Neutrophil (primary cell): ENCODE results near the gene TSC22D4.

ENCODE experiments used
- H3K27ac ChIP-seq: fragments of 200-600 bp; sonication (generic); 2 replicates; pipeline ENCODE4 v1.5.1; 2016; ENCODE audit warnings: mild to moderate bottlenecking, moderate library complexity
- H3K27me3 ChIP-seq: fragments of 200-600 bp; sonication (generic); 2 replicates; pipeline ENCODE4 v1.6.0; 2016; ENCODE audit warnings: mild to moderate bottlenecking
- H3K36me3 ChIP-seq: fragments of 200-600 bp; sonication (generic); 2 replicates; pipeline ENCODE4 v1.5.1; 2017
- H3K4me1 ChIP-seq, 2 experiments: fragments of 200-600 bp in 1 of 2; sonication (generic) in 1 of 2; 1 replicate in 1 of 2; 2 replicates in 1 of 2; pipeline versions ENCODE4 v1.5.1 to v1.6.1; 2013 to 2016; ENCODE audit warnings: low read depth in 1 of 2, low read length in 1 of 2, mild to moderate bottlenecking in 1 of 2, moderate library complexity in 1 of 2; ENCODE audit not compliant: control insufficient read depth in 1 of 2, insufficient read depth in 1 of 2
- H3K4me3 ChIP-seq, 2 experiments: fragments of 200-600 bp in 1 of 2; sonication (generic) in 1 of 2; 1 replicate in 1 of 2; 2 replicates in 1 of 2; pipeline ENCODE4 v1.5.1; 2013 to 2016; ENCODE audit warnings: low read depth in 1 of 2, low read length in 1 of 2, mild to moderate bottlenecking in 1 of 2, moderate library complexity in 1 of 2
- H3K9me3 ChIP-seq: fragments of 200-600 bp; sonication (generic); 2 replicates; pipeline ENCODE4 v1.5.1; 2016
- TF ChIP-seq, protein P1 (sequence below): fragments of 200-600 bp; sonication (generic); IDR thresholded peaks from 2 replicates; pipeline ENCODE4 v1.5.1; 2016; ENCODE audit warnings: antibody characterized with exemption

The TSC22D4 gene

GRCh38 chr7:100472121-100472851, 6.7 kb downstream of the TSC22D4 start:
- Histone ChIP-seq H3K4me3 (no peak overlapping the region), H3K4me1 (peaks cover 41 to 42% of the 10 kb centered on the region in 2 experiments), H3K27me3 (no peaks in the 10 kb centered on the region), H3K9me3 (no peaks in the 10 kb centered on the region), H3K27ac (peak overlapping the region; percentile 59), H3K36me3 (peaks cover 100% of the 10 kb centered on the region)
- TF ChIP-seq, protein P1, sequence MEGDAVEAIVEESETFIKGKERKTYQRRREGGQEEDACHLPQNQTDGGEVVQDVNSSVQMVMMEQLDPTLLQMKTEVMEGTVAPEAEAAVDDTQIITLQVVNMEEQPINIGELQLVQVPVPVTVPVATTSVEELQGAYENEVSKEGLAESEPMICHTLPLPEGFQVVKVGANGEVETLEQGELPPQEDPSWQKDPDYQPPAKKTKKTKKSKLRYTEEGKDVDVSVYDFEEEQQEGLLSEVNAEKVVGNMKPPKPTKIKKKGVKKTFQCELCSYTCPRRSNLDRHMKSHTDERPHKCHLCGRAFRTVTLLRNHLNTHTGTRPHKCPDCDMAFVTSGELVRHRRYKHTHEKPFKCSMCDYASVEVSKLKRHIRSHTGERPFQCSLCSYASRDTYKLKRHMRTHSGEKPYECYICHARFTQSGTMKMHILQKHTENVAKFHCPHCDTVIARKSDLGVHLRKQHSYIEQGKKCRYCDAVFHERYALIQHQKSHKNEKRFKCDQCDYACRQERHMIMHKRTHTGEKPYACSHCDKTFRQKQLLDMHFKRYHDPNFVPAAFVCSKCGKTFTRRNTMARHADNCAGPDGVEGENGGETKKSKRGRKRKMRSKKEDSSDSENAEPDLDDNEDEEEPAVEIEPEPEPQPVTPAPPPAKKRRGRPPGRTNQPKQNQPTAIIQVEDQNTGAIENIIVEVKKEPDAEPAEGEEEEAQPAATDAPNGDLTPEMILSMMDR: no peak

GRCh38 chr7:100471021-100471420, 8.0 kb downstream of the TSC22D4 start:
- H3K4me3 ChIP-seq: no peak overlapping the region

GRCh38 chr7:100469227-100470044, 9.6 kb downstream of the TSC22D4 start:
- Histone ChIP-seq H3K36me3 (peaks cover 99% of the 10 kb centered on the region), H3K4me1 (peaks cover 15 to 22% of the 10 kb centered on the region in 2 experiments), H3K4me3 (no peak overlapping the region), H3K27me3 (no peaks in the 10 kb centered on the region), H3K27ac (peak overlapping the region; percentile 59), H3K9me3 (no peaks in the 10 kb centered on the region)
- TF ChIP-seq, protein P1: peak; percentile 88

More at GRCh38 chr7:100471021-100471420, 8.0 kb downstream of the TSC22D4 start:
- H3K27me3 ChIP-seq: no peaks in the 10 kb centered on the region
- H3K27ac ChIP-seq: peak overlapping the region; percentile 59
- no peaks in the 10 kb centered on the region for H3K9me3 ChIP-seq
- peaks cover 100% of the 10 kb centered on the region for H3K36me3 ChIP-seq
- TF ChIP-seq, protein P1: no peak
- peaks cover 29 to 33% of the 10 kb centered on the region in 2 experiments for H3K4me1 ChIP-seq

- Histone ChIP-seq H3K4me1 (peaks cover 8 to 15% of the 10 kb centered on the region in 2 experiments), H3K4me3 (no peak overlapping the region), H3K36me3 (peaks cover 99% of the 10 kb centered on the region), H3K9me3 (no peaks in the 10 kb centered on the region), H3K27ac (no peak overlapping the region), H3K27me3 (no peaks in the 10 kb centered on the region)
- TF ChIP-seq, protein P1: no peak
These were observed 11.2 kb downstream of the TSC22D4 start for GRCh38 chr7:100467638-100468373.
